Fibroblast of lung (primary cell): ENCODE measurements around the gene STAB2. TPM values are rescaled to one million over a fixed set of nuclear protein-coding genes. Genes with fewer than 3 reads are reported as not detected.

Experiments used
- DNase-seq, 2 donors: peaks; one replicate each; pipeline versions ENCODE4 v3.0.0 to v3.0.0-alpha.2; 2010; ENCODE audit warnings: low read depth in 2 of 2
- H2AFZ ChIP-seq: 2 replicates; pipeline ENCODE4 v1.5.1; 2012; ENCODE audit warnings: low read length, control low read depth, inconsistent platforms
- H3K27ac ChIP-seq: 2 replicates; pipeline ENCODE4 v1.5.1; 2011; ENCODE audit warnings: low read length, control low read depth; ENCODE audit not compliant: insufficient read depth
- H3K27me3 ChIP-seq: 2 replicates; pipeline ENCODE4 v1.5.1; 2011; ENCODE audit warnings: mild to moderate bottlenecking, low read length; ENCODE audit not compliant: control insufficient read depth, insufficient read depth
- H3K36me3 ChIP-seq: 2 replicates; pipeline ENCODE4 v1.5.1; 2011; ENCODE audit warnings: low read length; ENCODE audit not compliant: control insufficient read depth, insufficient read depth
- H3K4me1 ChIP-seq: 2 replicates; pipeline ENCODE4 v1.5.1; 2011; ENCODE audit warnings: low read length; ENCODE audit not compliant: control insufficient read depth, insufficient read depth; ENCODE audit errors: extremely low read depth
- H3K4me2 ChIP-seq: 2 replicates; pipeline ENCODE4 v1.5.1; 2011; ENCODE audit warnings: low read length, control low read depth; ENCODE audit not compliant: insufficient read depth; ENCODE audit errors: extremely low read depth
- H3K4me3 ChIP-seq, 4 experiments: fragments of 200-600 bp in 1 of 4; sonication (generic) in 1 of 4; replicated peaks in 1 of 4; 2 replicates each; pipeline ENCODE4 v1.5.1; 2011 to 2016; ENCODE audit warnings: low read length in 4 of 4, low read depth in 3 of 4, mild to moderate bottlenecking in 3 of 4, control low read depth in 2 of 4, inconsistent platforms in 1 of 4, mixed read lengths in 1 of 4; ENCODE audit not compliant: insufficient read depth in 1 of 4; ENCODE audit errors: control extremely low read depth in 1 of 4
- H3K79me2 ChIP-seq: 2 replicates; pipeline ENCODE4 v1.5.1; 2012; ENCODE audit warnings: mild to moderate bottlenecking, low read length, inconsistent platforms; ENCODE audit not compliant: control insufficient read depth, insufficient read depth
- H3K9ac ChIP-seq: 2 replicates; pipeline ENCODE4 v1.5.1; 2011; ENCODE audit warnings: mild to moderate bottlenecking, low read length, control low read depth; ENCODE audit not compliant: insufficient read depth
- H3K9me3 ChIP-seq: 2 replicates; pipeline ENCODE4 v1.5.1; 2012; ENCODE audit warnings: low read depth, low read length; ENCODE audit not compliant: control insufficient read depth, insufficient read depth
- H4K20me1 ChIP-seq: 2 replicates; pipeline ENCODE4 v1.5.1; 2011; ENCODE audit warnings: low read length; ENCODE audit not compliant: control insufficient read depth, insufficient read depth; ENCODE audit errors: extremely low read depth
- EZH2 ChIP-seq: IDR thresholded peaks from 2 replicates; pipeline ENCODE4 v1.5.1; 2012; ENCODE audit warnings: low read length, control low read depth, mild to moderate bottlenecking; ENCODE audit errors: missing control alignments
- polyA plus RNA-seq, 2 donors: library from polyadenylated mRNA; depleted of rRNA in 1 of 2; stranded (reverse) in 1 of 2; unstranded in 1 of 2; fragments of >200 nt; gene quantifications; 2 replicates each; pipeline ENCODE4 v1.2.1, GENCODE V29; 2011 to 2012; ENCODE audit warnings: missing spikeins in 1 of 2
- total RNA-seq: library from RNA; depleted of rRNA; stranded (reverse); fragments of >200 nt; gene quantifications from 2 replicates; pipeline ENCODE4 v1.2.1, GENCODE V29; 2014
- TF ChIP-seq, protein P1 (sequence below), 2 donors: IDR thresholded peaks in 1 of 2; conservative IDR thresholded peaks in 1 of 2; 1 replicate in 1 of 2; 2 replicates in 1 of 2; pipeline ENCODE4 v1.5.1; 2011 to 2012; ENCODE audit warnings: low read length in 2 of 2, control low read depth in 1 of 2, inconsistent platforms in 1 of 2, low read depth in 1 of 2, mild to moderate bottlenecking in 1 of 2

Gene STAB2
- total and polyA plus RNA-seq, 2 donors (not counting 1 experiment from before 2014, with no cell fraction given), result not detected

DNA sequence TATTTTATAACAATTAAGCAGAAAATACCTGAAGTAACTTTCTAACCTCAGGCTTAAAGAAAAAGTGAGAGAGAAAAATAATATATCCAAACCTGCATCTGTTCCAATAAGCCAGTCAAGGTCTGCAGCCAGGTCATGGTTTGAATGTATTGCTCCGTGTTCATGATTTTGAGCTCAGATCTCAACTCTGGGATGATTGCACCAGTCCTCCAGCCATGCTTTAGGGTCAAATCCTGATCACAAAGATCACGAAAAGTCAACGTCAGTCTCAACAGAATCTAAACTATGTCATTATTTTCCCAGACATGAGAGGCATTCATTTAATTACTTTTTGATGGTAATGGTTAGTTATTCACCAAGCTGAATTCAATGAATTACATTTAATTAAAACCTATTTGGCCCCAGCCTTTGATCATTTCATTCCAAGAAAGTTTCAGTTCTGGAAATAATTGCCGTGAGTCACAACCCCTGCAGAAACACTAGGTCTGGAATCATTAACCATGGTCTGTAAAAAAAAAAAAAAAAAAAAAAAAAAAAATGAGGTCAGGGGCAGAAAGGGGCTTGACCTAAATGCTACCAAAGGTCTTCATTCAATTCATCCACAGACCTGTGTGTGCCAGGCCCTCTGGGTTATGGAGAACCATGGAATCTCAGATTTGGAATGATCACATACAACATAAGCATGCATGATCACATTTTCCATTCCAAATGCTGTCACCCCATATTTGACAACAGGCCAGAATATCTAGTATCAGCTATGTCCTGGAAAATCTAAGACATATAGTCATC is 198.4 kb downstream of the STAB2 start:
- TF ChIP-seq EZH2, result no peak
- TF ChIP-seq, protein P1, sequence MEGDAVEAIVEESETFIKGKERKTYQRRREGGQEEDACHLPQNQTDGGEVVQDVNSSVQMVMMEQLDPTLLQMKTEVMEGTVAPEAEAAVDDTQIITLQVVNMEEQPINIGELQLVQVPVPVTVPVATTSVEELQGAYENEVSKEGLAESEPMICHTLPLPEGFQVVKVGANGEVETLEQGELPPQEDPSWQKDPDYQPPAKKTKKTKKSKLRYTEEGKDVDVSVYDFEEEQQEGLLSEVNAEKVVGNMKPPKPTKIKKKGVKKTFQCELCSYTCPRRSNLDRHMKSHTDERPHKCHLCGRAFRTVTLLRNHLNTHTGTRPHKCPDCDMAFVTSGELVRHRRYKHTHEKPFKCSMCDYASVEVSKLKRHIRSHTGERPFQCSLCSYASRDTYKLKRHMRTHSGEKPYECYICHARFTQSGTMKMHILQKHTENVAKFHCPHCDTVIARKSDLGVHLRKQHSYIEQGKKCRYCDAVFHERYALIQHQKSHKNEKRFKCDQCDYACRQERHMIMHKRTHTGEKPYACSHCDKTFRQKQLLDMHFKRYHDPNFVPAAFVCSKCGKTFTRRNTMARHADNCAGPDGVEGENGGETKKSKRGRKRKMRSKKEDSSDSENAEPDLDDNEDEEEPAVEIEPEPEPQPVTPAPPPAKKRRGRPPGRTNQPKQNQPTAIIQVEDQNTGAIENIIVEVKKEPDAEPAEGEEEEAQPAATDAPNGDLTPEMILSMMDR (conservative IDR thresholded peaks at IDR 0.05 in 1 of 2, IDR thresholded peaks at IDR 0.05 in 1 of 2; ENCODE audit: low read depth in 1 of 2, low read length in 2 of 2), result no peak
- no peaks in the 10 kb centered on the region for H3K79me2 ChIP-seq
- DNase-seq, result peak in 1 of 2 donors; percentile 42

DNA sequence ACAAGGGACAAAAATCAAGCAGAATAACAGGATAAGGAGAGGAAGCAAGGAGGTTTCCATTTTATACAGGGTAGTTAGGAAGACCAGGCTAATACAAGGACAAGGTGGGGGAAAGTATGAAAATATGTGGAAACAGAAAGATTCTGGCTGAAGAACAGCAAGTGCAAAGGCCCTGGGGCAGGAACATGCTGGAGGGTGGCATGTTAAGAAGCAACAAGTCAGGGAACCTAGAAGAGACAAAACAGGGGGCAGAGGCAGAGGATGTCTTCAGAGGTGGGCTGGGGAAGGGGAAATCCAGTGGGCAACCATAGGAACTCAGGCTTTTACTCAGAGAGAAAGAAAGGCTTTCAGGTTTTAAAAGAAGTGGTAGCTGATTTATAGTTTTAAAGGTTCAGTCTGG is 199.1 kb downstream of the STAB2 start:
- Histone ChIP-seq H3K9ac (no peak overlapping the region), H3K9me3 (no peaks in the 10 kb centered on the region), H2AFZ (no peak overlapping the region), H3K36me3 (peaks cover 5% of the 10 kb centered on the region), H3K79me2 (no peaks in the 10 kb centered on the region), H3K27me3 (no peaks in the 10 kb centered on the region), H3K27ac (no peak overlapping the region), H3K4me3 (no peak overlapping the region), H3K4me1 (no peaks in the 10 kb centered on the region), H4K20me1 (no peaks in the 10 kb centered on the region), H3K4me2 (no peak overlapping the region)
- DNase-seq, result no peak
- no peak for TF ChIP-seq EZH2
- TF ChIP-seq, protein P1 (conservative IDR thresholded peaks at IDR 0.05 in 1 of 2, IDR thresholded peaks at IDR 0.05 in 1 of 2; ENCODE audit: low read depth in 1 of 2, low read length in 2 of 2), result no peak

More for the DNA sequence above, 198.4 kb downstream of the STAB2 start:
- H3K4me2 ChIP-seq, result no peak overlapping the region
- no peak overlapping the region for H3K4me3 ChIP-seq
- no peaks in the 10 kb centered on the region for H3K4me1 ChIP-seq
- H3K36me3 ChIP-seq, result peaks cover 8% of the 10 kb centered on the region
- no peak overlapping the region for H2AFZ ChIP-seq
- no peaks in the 10 kb centered on the region for H3K27me3 ChIP-seq
- no peaks in the 10 kb centered on the region for H3K9me3 ChIP-seq
- no peaks in the 10 kb centered on the region for H4K20me1 ChIP-seq
- H3K27ac ChIP-seq, result no peak overlapping the region
- H3K9ac ChIP-seq, result no peak overlapping the region

DNA sequence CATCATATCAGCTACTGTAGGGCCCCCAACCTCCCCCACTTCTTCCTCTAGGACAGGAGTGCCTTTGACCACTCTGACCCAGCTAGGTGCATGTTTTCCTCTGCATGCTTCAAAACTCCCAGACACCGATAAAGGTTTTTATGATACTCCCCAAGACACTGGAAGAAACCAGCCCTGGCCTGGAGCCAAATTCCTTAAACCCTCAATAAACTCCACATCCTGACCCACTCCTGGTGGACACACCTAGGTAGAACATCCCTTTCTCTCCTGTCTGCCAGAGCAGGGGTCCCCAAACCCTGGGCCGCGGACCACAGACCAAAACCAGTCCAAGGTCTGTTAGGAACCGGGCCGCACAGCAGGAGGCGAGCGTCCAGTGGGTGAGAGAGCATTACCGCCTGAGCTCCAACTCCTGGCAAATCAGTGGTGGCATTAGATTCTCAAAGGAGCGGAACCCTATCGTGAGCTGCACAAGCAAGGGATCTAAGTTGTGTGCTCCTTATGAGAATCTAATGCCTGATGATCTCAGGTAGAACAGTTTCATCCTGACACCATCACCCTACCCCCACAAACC is 204.4 kb downstream of the STAB2 start:
- Histone ChIP-seq H3K4me3 (no peak overlapping the region), H3K4me1 (no peaks in the 10 kb centered on the region), H3K27ac (no peak overlapping the region), H3K9ac (no peak overlapping the region), H3K9me3 (no peaks in the 10 kb centered on the region), H3K4me2 (no peak overlapping the region), H4K20me1 (no peaks in the 10 kb centered on the region), H3K27me3 (no peaks in the 10 kb centered on the region), H3K36me3 (peaks cover 4% of the 10 kb centered on the region), H3K79me2 (no peaks in the 10 kb centered on the region), H2AFZ (no peak overlapping the region)
- no peak for DNase-seq
- no peak for TF ChIP-seq EZH2
- TF ChIP-seq, protein P1 (conservative IDR thresholded peaks at IDR 0.05 in 1 of 2, IDR thresholded peaks at IDR 0.05 in 1 of 2; ENCODE audit: low read depth in 1 of 2, low read length in 2 of 2), result no peak
